Measurements from ENCODE around the gene CMKLR1. TPM values are rescaled to one million over a fixed set of nuclear protein-coding genes. Genes with fewer than 3 reads are reported as not detected.
A peak's percentile ranks its signal among the peaks of the same experiment; 100 is the strongest.

Gene CMKLR1
- total RNA-seq, 1 donor from 2014 or later = not detected

- DNase-seq (ENCODE audit: low read depth in 2 of 2) = no peak
These were observed 3.6 kb downstream of the CMKLR1 start for GRCh38 chr12:108335349-108336119.

GRCh38 chr12:108333898-108334699 is 5.0 kb downstream of the CMKLR1 start:
- peak; percentile 18 to 85 for DNase-seq (ENCODE audit: low read depth in 2 of 2)

- DNase-seq (ENCODE audit: low read depth in 2 of 2) = peak in 1 of 2 donors; percentile 64
These were observed 6.2 kb downstream of the CMKLR1 start for GRCh38 chr12:108332791-108333382.

GRCh38 chr12:108328420-108328819 is 10.7 kb downstream of the CMKLR1 start:
- DNase-seq (ENCODE audit: low read depth in 2 of 2) = no peak

GRCh38 chr12:108327621-108328344 is 11.3 kb downstream of the CMKLR1 start:
- peak in 1 of 2 donors; percentile 40 for DNase-seq (ENCODE audit: low read depth in 2 of 2)

GRCh38 chr12:108326254-108326750 is 12.8 kb downstream of the CMKLR1 start:
- no peak for DNase-seq (ENCODE audit: low read depth in 2 of 2)

- no peak for DNase-seq (ENCODE audit: low read depth in 2 of 2)
These were observed 13.6 kb downstream of the CMKLR1 start for GRCh38 chr12:108325549-108325948.

- no peak for DNase-seq (ENCODE audit: low read depth in 2 of 2)
These were observed 14.1 kb downstream of the CMKLR1 start for GRCh38 chr12:108325018-108325358.

- DNase-seq (ENCODE audit: low read depth in 2 of 2) = no peak
These were observed 14.6 kb downstream of the CMKLR1 start for GRCh38 chr12:108324351-108325017.

- DNase-seq (ENCODE audit: low read depth in 2 of 2) = no peak
These were observed 15.5 kb downstream of the CMKLR1 start for GRCh38 chr12:108323581-108323980.

- no peak for DNase-seq (ENCODE audit: low read depth in 2 of 2)
These were observed 16.1 kb downstream of the CMKLR1 start for GRCh38 chr12:108322998-108323397.

- DNase-seq (ENCODE audit: low read depth in 2 of 2) = no peak
These were observed 17.4 kb downstream of the CMKLR1 start for GRCh38 chr12:108321688-108322087.

- no peak for DNase-seq (ENCODE audit: low read depth in 2 of 2)
These were observed 18.4 kb downstream of the CMKLR1 start for GRCh38 chr12:108320507-108321293.

GRCh38 chr12:108319277-108320234 is 19.6 kb downstream of the CMKLR1 start:
- no peak for DNase-seq (ENCODE audit: low read depth in 2 of 2)

GRCh38 chr12:108318472-108319275 is 20.4 kb downstream of the CMKLR1 start:
- no peak for DNase-seq (ENCODE audit: low read depth in 2 of 2)

- DNase-seq (ENCODE audit: low read depth in 2 of 2) = no peak
These were observed 21.5 kb downstream of the CMKLR1 start for GRCh38 chr12:108317308-108318234.
